ENCODE results near the gene CELF1. TPM values are rescaled to one million over a fixed set of nuclear protein-coding genes. Genes with fewer than 3 reads are reported as not detected.

Gene CELF1
- total and polyA plus RNA-seq, 2 donors (not counting 1 experiment from before 2014, with no cell fraction given) = 81.1 to 100 TPM

DNA sequence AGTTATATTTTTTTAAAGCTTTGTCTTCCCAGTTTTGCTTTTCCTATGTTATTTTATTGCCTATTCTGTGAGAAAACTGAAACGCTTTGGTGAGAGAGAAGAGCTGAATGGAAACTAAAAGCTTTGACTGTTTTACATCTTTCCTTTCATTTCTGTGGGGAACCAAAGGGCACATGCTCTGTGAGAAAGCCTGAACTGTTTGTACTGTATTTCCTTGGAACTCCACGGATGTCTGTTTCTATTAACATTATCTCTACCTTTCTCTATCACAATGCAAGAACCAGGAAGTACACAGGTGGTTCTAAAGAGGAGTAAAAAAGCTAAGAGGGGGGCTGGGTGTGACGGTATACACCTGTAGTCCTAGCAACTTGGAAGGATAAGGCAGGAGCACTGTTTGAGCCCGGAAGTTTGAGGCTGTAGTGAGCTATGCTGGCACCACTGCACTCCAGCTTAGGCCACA, 43.8 kb downstream of the CELF1 start:
- no peak overlapping the region for H3K4me3 ChIP-seq (replicated peaks in 1 of 4; ENCODE audit: control extremely low read depth in 1 of 4, insufficient read depth in 1 of 4, low read depth in 3 of 4, low read length in 4 of 4)
- H3K9ac ChIP-seq (ENCODE audit: insufficient read depth, low read length) = no peak overlapping the region
- H2AFZ ChIP-seq (ENCODE audit: low read length) = no peak overlapping the region
- no peaks in the 10 kb centered on the region for H3K9me3 ChIP-seq (ENCODE audit: control insufficient read depth, insufficient read depth, low read depth, low read length)
- DNase-seq (ENCODE audit: low read depth in 2 of 2) = no peak
- peaks cover 74% of the 10 kb centered on the region for H3K79me2 ChIP-seq (ENCODE audit: control insufficient read depth, insufficient read depth, low read length)
- no peak overlapping the region for H3K27ac ChIP-seq (ENCODE audit: insufficient read depth, low read length)
- H3K27me3 ChIP-seq (ENCODE audit: control insufficient read depth, insufficient read depth, low read length) = no peaks in the 10 kb centered on the region
- H3K36me3 ChIP-seq (ENCODE audit: control insufficient read depth, insufficient read depth, low read length) = no peaks in the 10 kb centered on the region
- no peaks in the 10 kb centered on the region for H4K20me1 ChIP-seq (ENCODE audit: control insufficient read depth, extremely low read depth, insufficient read depth, low read length)
- H3K4me1 ChIP-seq (ENCODE audit: control insufficient read depth, extremely low read depth, insufficient read depth, low read length) = peaks cover 29% of the 10 kb centered on the region
- H3K4me2 ChIP-seq (ENCODE audit: extremely low read depth, insufficient read depth, low read length) = no peak overlapping the region
- TF ChIP-seq, protein P1, sequence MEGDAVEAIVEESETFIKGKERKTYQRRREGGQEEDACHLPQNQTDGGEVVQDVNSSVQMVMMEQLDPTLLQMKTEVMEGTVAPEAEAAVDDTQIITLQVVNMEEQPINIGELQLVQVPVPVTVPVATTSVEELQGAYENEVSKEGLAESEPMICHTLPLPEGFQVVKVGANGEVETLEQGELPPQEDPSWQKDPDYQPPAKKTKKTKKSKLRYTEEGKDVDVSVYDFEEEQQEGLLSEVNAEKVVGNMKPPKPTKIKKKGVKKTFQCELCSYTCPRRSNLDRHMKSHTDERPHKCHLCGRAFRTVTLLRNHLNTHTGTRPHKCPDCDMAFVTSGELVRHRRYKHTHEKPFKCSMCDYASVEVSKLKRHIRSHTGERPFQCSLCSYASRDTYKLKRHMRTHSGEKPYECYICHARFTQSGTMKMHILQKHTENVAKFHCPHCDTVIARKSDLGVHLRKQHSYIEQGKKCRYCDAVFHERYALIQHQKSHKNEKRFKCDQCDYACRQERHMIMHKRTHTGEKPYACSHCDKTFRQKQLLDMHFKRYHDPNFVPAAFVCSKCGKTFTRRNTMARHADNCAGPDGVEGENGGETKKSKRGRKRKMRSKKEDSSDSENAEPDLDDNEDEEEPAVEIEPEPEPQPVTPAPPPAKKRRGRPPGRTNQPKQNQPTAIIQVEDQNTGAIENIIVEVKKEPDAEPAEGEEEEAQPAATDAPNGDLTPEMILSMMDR (conservative IDR thresholded peaks at IDR 0.05 in 1 of 2, IDR thresholded peaks at IDR 0.05 in 1 of 2; ENCODE audit: low read depth in 1 of 2, low read length in 2 of 2) = no peak
- no peak for TF ChIP-seq EZH2 (IDR thresholded peaks at IDR 0.05; ENCODE audit: low read length, missing control alignments)

DNA sequence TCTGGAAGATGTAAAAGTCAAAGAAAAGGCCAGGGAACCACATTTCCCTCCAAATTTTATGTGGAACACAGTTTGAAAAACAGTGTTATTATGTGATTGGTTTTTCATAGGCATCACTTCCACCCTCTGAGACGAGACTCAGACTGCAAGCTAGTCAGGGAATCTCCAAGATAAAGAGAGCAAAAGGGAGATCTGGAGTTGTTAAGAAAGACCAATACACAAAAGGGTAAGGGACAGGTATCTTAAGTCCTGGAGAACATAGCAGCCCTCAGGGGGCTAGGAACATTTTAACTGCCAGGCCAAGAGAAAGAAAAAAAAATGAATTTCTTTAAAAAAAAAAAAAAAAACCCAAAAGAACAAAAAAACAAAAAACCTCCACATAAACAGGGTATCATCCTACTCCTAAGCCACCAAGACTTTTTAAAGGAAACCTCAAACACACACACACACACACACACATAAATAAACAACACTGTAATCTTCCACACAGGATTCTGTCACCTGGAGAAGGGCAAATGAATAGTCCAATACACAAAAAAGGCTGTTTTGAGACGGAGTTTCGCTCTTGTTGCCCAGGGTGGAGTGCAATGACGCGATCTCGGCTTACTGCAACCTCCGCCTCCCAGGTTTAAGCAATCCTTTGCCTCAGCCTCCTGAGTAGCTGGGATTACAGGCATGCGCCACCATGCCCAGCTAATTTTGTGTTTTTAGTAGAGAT, 44.5 kb downstream of the CELF1 start:
- Histone ChIP-seq H4K20me1 (ENCODE audit: control insufficient read depth, extremely low read depth, insufficient read depth, low read length) (no peaks in the 10 kb centered on the region), H2AFZ (ENCODE audit: low read length) (no peak overlapping the region), H3K9me3 (ENCODE audit: control insufficient read depth, insufficient read depth, low read depth, low read length) (no peaks in the 10 kb centered on the region), H3K27ac (ENCODE audit: insufficient read depth, low read length) (no peak overlapping the region), H3K4me2 (ENCODE audit: extremely low read depth, insufficient read depth, low read length) (no peak overlapping the region), H3K79me2 (ENCODE audit: control insufficient read depth, insufficient read depth, low read length) (peaks cover 79% of the 10 kb centered on the region), H3K9ac (ENCODE audit: insufficient read depth, low read length) (no peak overlapping the region), H3K36me3 (ENCODE audit: control insufficient read depth, insufficient read depth, low read length) (no peaks in the 10 kb centered on the region), H3K27me3 (ENCODE audit: control insufficient read depth, insufficient read depth, low read length) (no peaks in the 10 kb centered on the region), H3K4me3 (replicated peaks in 1 of 4; ENCODE audit: control extremely low read depth in 1 of 4, insufficient read depth in 1 of 4, low read depth in 3 of 4, low read length in 4 of 4) (no peak overlapping the region), H3K4me1 (ENCODE audit: control insufficient read depth, extremely low read depth, insufficient read depth, low read length) (peaks cover 28% of the 10 kb centered on the region)
- no peak for TF ChIP-seq EZH2 (IDR thresholded peaks at IDR 0.05; ENCODE audit: low read length, missing control alignments)
- TF ChIP-seq, protein P1 (conservative IDR thresholded peaks at IDR 0.05 in 1 of 2, IDR thresholded peaks at IDR 0.05 in 1 of 2; ENCODE audit: low read depth in 1 of 2, low read length in 2 of 2) = no peak
- no peak for DNase-seq (ENCODE audit: low read depth in 2 of 2)

DNA sequence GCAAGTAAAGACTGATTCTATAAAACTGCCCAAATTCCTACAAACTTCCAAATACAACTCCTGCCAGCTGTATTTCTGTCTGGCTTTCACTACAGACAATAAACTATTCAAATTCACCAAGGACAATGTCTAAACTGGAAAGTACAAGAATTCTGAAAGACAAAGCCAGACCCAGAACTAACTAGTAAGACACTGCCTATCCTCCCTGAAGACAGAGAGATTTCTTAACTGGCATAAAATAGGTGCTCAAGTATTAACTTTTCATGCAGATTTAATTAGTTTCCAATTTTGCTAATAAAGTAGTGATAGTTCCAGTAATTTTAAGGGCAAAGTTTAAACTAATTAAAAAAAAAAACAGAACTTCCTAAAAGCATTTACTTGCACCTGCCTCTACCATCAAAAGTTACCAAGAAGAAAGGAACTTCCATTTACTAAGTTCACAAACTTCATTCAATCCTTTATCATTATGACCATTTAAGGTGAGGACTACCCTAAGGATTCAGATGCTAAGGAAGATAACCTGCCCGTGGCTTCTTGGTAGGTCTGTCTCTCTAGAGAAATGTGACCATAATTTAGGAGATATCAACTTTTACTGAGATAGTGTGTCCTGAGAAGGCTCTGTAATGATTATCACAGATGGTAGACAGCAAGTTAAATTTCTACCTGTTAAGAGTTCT, 45.2 kb downstream of the CELF1 start:
- H3K79me2 ChIP-seq (ENCODE audit: control insufficient read depth, insufficient read depth, low read length) = peaks cover 85% of the 10 kb centered on the region
- H3K4me1 ChIP-seq (ENCODE audit: control insufficient read depth, extremely low read depth, insufficient read depth, low read length) = peaks cover 26% of the 10 kb centered on the region
- no peak overlapping the region for H3K4me2 ChIP-seq (ENCODE audit: extremely low read depth, insufficient read depth, low read length)
- H3K27ac ChIP-seq (ENCODE audit: insufficient read depth, low read length) = no peak overlapping the region
- H2AFZ ChIP-seq (ENCODE audit: low read length) = no peak overlapping the region
- no peaks in the 10 kb centered on the region for H3K36me3 ChIP-seq (ENCODE audit: control insufficient read depth, insufficient read depth, low read length)
- TF ChIP-seq EZH2 (IDR thresholded peaks at IDR 0.05; ENCODE audit: low read length, missing control alignments) = no peak
- TF ChIP-seq, protein P1 (conservative IDR thresholded peaks at IDR 0.05 in 1 of 2, IDR thresholded peaks at IDR 0.05 in 1 of 2; ENCODE audit: low read depth in 1 of 2, low read length in 2 of 2) = no peak
- no peak for DNase-seq (ENCODE audit: low read depth in 2 of 2)
- no peaks in the 10 kb centered on the region for H3K9me3 ChIP-seq (ENCODE audit: control insufficient read depth, insufficient read depth, low read depth, low read length)
- H3K4me3 ChIP-seq (replicated peaks in 1 of 4; ENCODE audit: control extremely low read depth in 1 of 4, insufficient read depth in 1 of 4, low read depth in 3 of 4, low read length in 4 of 4) = no peak overlapping the region
- no peaks in the 10 kb centered on the region for H4K20me1 ChIP-seq (ENCODE audit: control insufficient read depth, extremely low read depth, insufficient read depth, low read length)
- no peaks in the 10 kb centered on the region for H3K27me3 ChIP-seq (ENCODE audit: control insufficient read depth, insufficient read depth, low read length)
- no peak overlapping the region for H3K9ac ChIP-seq (ENCODE audit: insufficient read depth, low read length)

All from fibroblast of lung (primary cell).